Measurements from ENCODE around the gene PCSK6. TPM values are rescaled to one million over a fixed set of nuclear protein-coding genes. Genes with fewer than 3 reads are reported as not detected.

Gene PCSK6
- total RNA-seq, 5 donors from 2014 or later (not counting 1 experiment from before 2014, with no cell fraction given) = 0.16 to 2.2 (median 1.3) TPM

DNA sequence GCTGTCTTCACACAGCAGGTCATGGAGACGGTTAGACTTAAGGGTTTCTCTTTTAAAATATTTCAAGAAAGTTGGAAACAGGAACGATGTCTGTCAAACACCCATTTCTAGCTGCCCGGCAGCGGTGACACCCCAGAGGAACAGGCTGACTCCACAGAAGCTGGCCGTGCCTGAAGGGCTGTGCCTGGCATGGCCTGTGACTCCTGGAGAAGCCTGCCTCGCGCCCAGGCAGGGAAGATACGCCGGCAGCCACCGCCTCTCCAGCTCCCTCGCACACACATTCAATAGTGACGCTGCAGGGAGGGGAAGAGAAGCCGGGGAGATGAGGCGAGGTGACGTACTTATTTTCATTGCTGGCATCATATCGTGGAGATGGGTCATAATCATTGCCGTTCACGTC is 59.9 kb downstream of the PCSK6 start:
- CTCF ChIA-PET = no interaction called here
- ATAC-seq (replicated peaks in 1 of 4) (no peak), DNase-seq (no peak)
- no peak overlapping the region for H3K27ac Mint-ChIP-seq
- no peaks in the 10 kb centered on the region for H3K4me1 ChIP-seq (ENCODE audit: control insufficient read depth in 1 of 2, extremely low read depth in 1 of 2, insufficient read depth in 2 of 2, low read length in 2 of 2)
- H3K9me3 ChIP-seq = no peaks in the 10 kb centered on the region
- peaks cover 3 to 15% of the 10 kb centered on the region in 2 donors for H3K27me3 Mint-ChIP-seq
- no peaks in the 10 kb centered on the region for H3K36me3 ChIP-seq (ENCODE audit: control insufficient read depth in 2 of 2, extremely low read depth in 1 of 2, insufficient read depth in 1 of 2, low read length in 1 of 2)
- H3K27ac ChIP-seq (ENCODE audit: low read length) = no peak overlapping the region
- WGBS (ENCODE audit: insufficient coverage) = 82% methylated on average over 5 of the region's 18 CpGs
- peaks cover 0 to 27% of the 10 kb centered on the region in 2 experiments for H3K27me3 ChIP-seq (replicated peaks in 1 of 2; ENCODE audit: control insufficient read depth in 2 of 2, extremely low read depth in 1 of 2, insufficient read depth in 2 of 2, low read length in 1 of 2)
- H3K4me3 ChIP-seq (ENCODE audit: control insufficient read depth in 1 of 2, extremely low read depth in 1 of 2, low read length in 1 of 2) = no peak overlapping the region
- no peak overlapping the region for H3K4me3 Mint-ChIP-seq
- H3K9me3 Mint-ChIP-seq = no peaks in the 10 kb centered on the region
- H3K36me3 Mint-ChIP-seq = no peaks in the 10 kb centered on the region
- H3K4me1 Mint-ChIP-seq = no peaks in the 10 kb centered on the region
- POLR2A ChIA-PET = no interaction called here

- 83% methylated on average over 7 of the region's 8 CpGs for WGBS (ENCODE audit: insufficient coverage)
- ChIA-PET POLR2A (no interaction called here), CTCF (no interaction called here)
- no peak overlapping the region for H3K27ac ChIP-seq (ENCODE audit: low read length)
- Mint-ChIP-seq H3K4me1 (no peaks in the 10 kb centered on the region), H3K27ac (no peak overlapping the region), H3K27me3 (peaks cover 5 to 16% of the 10 kb centered on the region in 2 donors), H3K9me3 (no peaks in the 10 kb centered on the region), H3K36me3 (no peaks in the 10 kb centered on the region), H3K4me3 (no peak overlapping the region)
- DNase-seq = no peak
- H3K4me1 ChIP-seq (ENCODE audit: control insufficient read depth in 1 of 2, extremely low read depth in 1 of 2, insufficient read depth in 2 of 2, low read length in 2 of 2) = no peaks in the 10 kb centered on the region
- ATAC-seq (replicated peaks in 1 of 4) = no peak
- H3K27me3 ChIP-seq (replicated peaks in 1 of 2; ENCODE audit: control insufficient read depth in 2 of 2, extremely low read depth in 1 of 2, insufficient read depth in 2 of 2, low read length in 1 of 2) = peaks cover 0 to 27% of the 10 kb centered on the region in 2 experiments
- H3K36me3 ChIP-seq (ENCODE audit: control insufficient read depth in 2 of 2, extremely low read depth in 1 of 2, insufficient read depth in 1 of 2, low read length in 1 of 2) = no peaks in the 10 kb centered on the region
- H3K4me3 ChIP-seq (ENCODE audit: control insufficient read depth in 1 of 2, extremely low read depth in 1 of 2, low read length in 1 of 2) = no peak overlapping the region
- H3K9me3 ChIP-seq = no peaks in the 10 kb centered on the region
Measured at GRCh38 chr15:101429191-101429590, 60.3 kb downstream of the PCSK6 start.

DNA sequence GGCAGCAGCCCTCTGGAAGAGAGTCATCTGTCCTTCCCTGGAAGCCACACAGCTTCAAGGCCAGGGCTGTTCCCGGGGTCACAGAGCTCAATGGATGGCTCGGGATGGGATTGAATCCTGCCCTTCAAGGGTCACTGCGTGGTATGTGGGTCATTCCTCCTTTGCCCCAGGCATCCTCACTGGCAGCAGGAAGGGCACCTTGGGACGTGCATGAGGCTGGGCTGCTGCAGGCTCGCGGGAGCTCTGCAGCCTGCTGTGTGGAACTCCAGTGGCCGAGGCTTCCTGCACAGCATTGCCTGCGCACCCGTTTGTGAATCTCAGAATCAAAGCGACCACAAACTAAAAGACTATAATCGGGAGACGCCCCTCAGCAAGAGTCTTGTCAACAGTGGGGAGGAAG is 60.7 kb downstream of the PCSK6 start:
- no peak overlapping the region for H3K27ac Mint-ChIP-seq
- H3K27me3 Mint-ChIP-seq = peaks cover 5 to 16% of the 10 kb centered on the region in 2 donors
- 67% methylated on average over 9 of the region's 12 CpGs for WGBS (ENCODE audit: insufficient coverage)
- no peaks in the 10 kb centered on the region for H3K36me3 Mint-ChIP-seq
- CTCF ChIA-PET = no interaction called here
- Histone ChIP-seq H3K9me3 (no peaks in the 10 kb centered on the region), H3K4me1 (ENCODE audit: control insufficient read depth in 1 of 2, extremely low read depth in 1 of 2, insufficient read depth in 2 of 2, low read length in 2 of 2) (no peaks in the 10 kb centered on the region), H3K27me3 (replicated peaks in 1 of 2; ENCODE audit: control insufficient read depth in 2 of 2, extremely low read depth in 1 of 2, insufficient read depth in 2 of 2, low read length in 1 of 2) (peaks cover 0 to 27% of the 10 kb centered on the region in 2 experiments), H3K36me3 (ENCODE audit: control insufficient read depth in 2 of 2, extremely low read depth in 1 of 2, insufficient read depth in 1 of 2, low read length in 1 of 2) (no peaks in the 10 kb centered on the region), H3K4me3 (ENCODE audit: control insufficient read depth in 1 of 2, extremely low read depth in 1 of 2, low read length in 1 of 2) (no peak overlapping the region), H3K27ac (ENCODE audit: low read length) (no peak overlapping the region)
- DNase-seq = no peak
- no peak overlapping the region for H3K4me3 Mint-ChIP-seq
- POLR2A ChIA-PET = no interaction called here
- no peaks in the 10 kb centered on the region for H3K9me3 Mint-ChIP-seq
- ATAC-seq (replicated peaks in 1 of 4) = no peak
- no peaks in the 10 kb centered on the region for H3K4me1 Mint-ChIP-seq

DNA sequence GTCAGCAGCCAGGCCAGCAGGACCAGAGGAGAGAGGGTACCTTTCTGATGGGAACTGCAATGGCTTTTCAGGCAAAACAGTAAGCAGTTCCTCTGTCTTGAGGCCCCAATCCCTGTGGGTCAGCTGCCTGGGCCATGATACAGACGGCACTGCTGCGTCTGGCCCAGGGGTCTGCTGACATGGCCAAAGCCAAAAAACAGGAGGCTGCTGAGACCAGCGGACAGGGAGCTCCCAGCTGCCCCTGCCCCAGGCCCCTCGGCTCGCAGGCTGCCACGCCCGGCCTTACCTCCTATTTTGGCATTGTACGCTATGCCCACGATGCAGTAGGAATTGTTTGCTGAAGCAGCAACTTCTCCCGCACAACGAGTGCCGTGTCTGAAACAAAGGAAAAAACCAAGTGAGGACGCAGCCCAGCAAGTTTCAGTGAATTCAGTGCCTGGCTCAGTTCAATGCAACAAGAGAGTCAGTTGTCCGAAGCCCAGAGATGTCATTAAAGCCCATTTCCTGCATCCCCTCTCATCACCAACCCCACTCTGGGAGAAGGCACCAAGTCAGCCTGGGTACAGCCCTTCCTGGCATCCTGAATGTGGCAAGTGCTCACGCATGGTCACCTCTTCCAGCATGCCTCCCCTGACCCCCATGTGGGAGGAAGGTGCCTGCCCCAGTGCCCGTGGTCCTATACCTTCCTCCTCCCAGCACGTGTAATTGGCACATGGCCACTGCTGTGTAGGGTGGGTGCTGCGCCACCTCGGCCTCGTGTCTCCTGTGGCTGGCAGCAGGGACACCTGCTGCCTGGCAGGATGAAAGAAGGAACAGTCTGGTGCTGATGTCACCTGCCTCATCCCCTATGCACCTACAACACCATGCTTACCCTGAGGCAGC is 61.7 kb downstream of the PCSK6 start:
- ChIA-PET POLR2A (no interaction called here), CTCF (no interaction called here)
- H3K27me3 Mint-ChIP-seq = peaks cover 8 to 15% of the 10 kb centered on the region in 2 donors
- H3K36me3 ChIP-seq (ENCODE audit: control insufficient read depth in 2 of 2, extremely low read depth in 1 of 2, insufficient read depth in 1 of 2, low read length in 1 of 2) = no peaks in the 10 kb centered on the region
- no peak overlapping the region for H3K4me3 ChIP-seq (ENCODE audit: control insufficient read depth in 1 of 2, extremely low read depth in 1 of 2, low read length in 1 of 2)
- H3K27ac ChIP-seq (ENCODE audit: low read length) = no peak overlapping the region
- peaks cover 0 to 22% of the 10 kb centered on the region in 2 experiments for H3K27me3 ChIP-seq (replicated peaks in 1 of 2; ENCODE audit: control insufficient read depth in 2 of 2, extremely low read depth in 1 of 2, insufficient read depth in 2 of 2, low read length in 1 of 2)
- no peaks in the 10 kb centered on the region for H3K36me3 Mint-ChIP-seq
- peaks cover 0 to 2% (median 2%) of the 10 kb centered on the region in 3 donors for H3K9me3 Mint-ChIP-seq
- H3K4me3 Mint-ChIP-seq = no peak overlapping the region
- no peak overlapping the region for H3K27ac Mint-ChIP-seq
- H3K9me3 ChIP-seq = no peaks in the 10 kb centered on the region
- H3K4me1 ChIP-seq (ENCODE audit: control insufficient read depth in 1 of 2, extremely low read depth in 1 of 2, insufficient read depth in 2 of 2, low read length in 2 of 2) = no peaks in the 10 kb centered on the region
- 82% methylated on average over 14 of the region's 20 CpGs for WGBS (ENCODE audit: insufficient coverage)
- ATAC-seq (replicated peaks in 1 of 4) = no peak
- DNase-seq = no peak
- H3K4me1 Mint-ChIP-seq = no peaks in the 10 kb centered on the region

DNA sequence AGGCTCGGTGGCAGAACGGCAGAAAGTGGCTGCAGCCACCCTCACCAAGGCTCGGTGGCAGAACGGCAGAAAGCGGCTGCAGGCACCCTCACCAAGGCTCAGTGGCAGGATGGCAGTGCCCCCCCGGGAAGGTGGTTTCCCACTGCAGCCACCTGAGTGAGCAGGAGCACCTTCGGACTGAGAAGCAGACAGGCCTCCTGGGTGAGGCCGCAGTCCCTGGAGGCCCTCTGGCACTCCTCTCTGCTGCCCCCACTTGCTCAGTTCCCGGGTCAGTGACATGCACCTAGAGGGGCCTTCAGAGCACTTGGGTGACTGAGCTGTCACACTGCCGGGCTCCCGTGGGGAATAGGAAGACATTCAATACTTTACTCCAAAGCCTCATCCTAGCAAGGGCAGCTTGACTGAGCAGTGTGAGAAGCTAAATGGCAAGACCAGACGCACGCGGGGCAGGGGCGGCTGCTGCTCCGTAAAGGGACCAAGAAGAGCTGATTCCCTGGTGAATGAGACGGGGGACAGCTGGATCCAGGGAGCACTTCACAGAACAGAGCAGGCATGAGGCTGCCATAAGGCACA is 62.7 kb downstream of the PCSK6 start:
- no peak overlapping the region for H3K4me3 ChIP-seq (ENCODE audit: control insufficient read depth in 1 of 2, extremely low read depth in 1 of 2, low read length in 1 of 2)
- Mint-ChIP-seq H3K27ac (no peak overlapping the region), H3K27me3 (peaks cover 9 to 13% of the 10 kb centered on the region in 2 donors), H3K4me1 (no peaks in the 10 kb centered on the region), H3K4me3 (no peak overlapping the region), H3K9me3 (peaks cover 0 to 4% (median 3%) of the 10 kb centered on the region in 3 donors), H3K36me3 (no peaks in the 10 kb centered on the region)
- no peaks in the 10 kb centered on the region for H3K9me3 ChIP-seq
- ATAC-seq (replicated peaks in 1 of 4) (no peak), DNase-seq (no peak)
- no peaks in the 10 kb centered on the region for H3K4me1 ChIP-seq (ENCODE audit: control insufficient read depth in 1 of 2, extremely low read depth in 1 of 2, insufficient read depth in 2 of 2, low read length in 2 of 2)
- no peaks in the 10 kb centered on the region for H3K36me3 ChIP-seq (ENCODE audit: control insufficient read depth in 2 of 2, extremely low read depth in 1 of 2, insufficient read depth in 1 of 2, low read length in 1 of 2)
- peaks cover 0 to 22% of the 10 kb centered on the region in 2 experiments for H3K27me3 ChIP-seq (replicated peaks in 1 of 2; ENCODE audit: control insufficient read depth in 2 of 2, extremely low read depth in 1 of 2, insufficient read depth in 2 of 2, low read length in 1 of 2)
- 78% methylated on average over 13 of the region's 17 CpGs for WGBS (ENCODE audit: insufficient coverage)
- ChIA-PET POLR2A (no interaction called here), CTCF (no interaction called here)
- no peak overlapping the region for H3K27ac ChIP-seq (ENCODE audit: low read length)

GRCh38 chr15:101425787-101426365 is 63.6 kb downstream of the PCSK6 start:
- CTCF ChIA-PET = no interaction called here
- ATAC-seq (replicated peaks in 1 of 4) (no peak), DNase-seq (no peak)
- Histone ChIP-seq H3K27me3 (replicated peaks in 1 of 2; ENCODE audit: control insufficient read depth in 2 of 2, extremely low read depth in 1 of 2, insufficient read depth in 2 of 2, low read length in 1 of 2) (peaks cover 0 to 19% of the 10 kb centered on the region in 2 experiments), H3K36me3 (ENCODE audit: control insufficient read depth in 2 of 2, extremely low read depth in 1 of 2, insufficient read depth in 1 of 2, low read length in 1 of 2) (no peaks in the 10 kb centered on the region), H3K4me1 (ENCODE audit: control insufficient read depth in 1 of 2, extremely low read depth in 1 of 2, insufficient read depth in 2 of 2, low read length in 2 of 2) (no peaks in the 10 kb centered on the region), H3K4me3 (ENCODE audit: control insufficient read depth in 1 of 2, extremely low read depth in 1 of 2, low read length in 1 of 2) (no peak overlapping the region), H3K27ac (ENCODE audit: low read length) (no peak overlapping the region), H3K9me3 (no peaks in the 10 kb centered on the region)
- Mint-ChIP-seq H3K4me3 (no peak overlapping the region), H3K27ac (no peak overlapping the region), H3K36me3 (no peaks in the 10 kb centered on the region), H3K4me1 (no peaks in the 10 kb centered on the region), H3K9me3 (peaks cover 0 to 4% (median 3%) of the 10 kb centered on the region in 3 donors), H3K27me3 (peaks cover 11 to 13% of the 10 kb centered on the region in 2 donors)
- POLR2A ChIA-PET = no interaction called here
- WGBS (ENCODE audit: insufficient coverage) = 81% methylated on average over 5 of the region's 9 CpGs
